ENCODE results near the gene FARSB. TPM values are rescaled to one million over a fixed set of nuclear protein-coding genes. Genes with fewer than 3 reads are reported as not detected.

Gene FARSB
- total and polyA plus RNA-seq, 2 experiments from 2014 or later, result 12.9 to 15.0 TPM

DNA sequence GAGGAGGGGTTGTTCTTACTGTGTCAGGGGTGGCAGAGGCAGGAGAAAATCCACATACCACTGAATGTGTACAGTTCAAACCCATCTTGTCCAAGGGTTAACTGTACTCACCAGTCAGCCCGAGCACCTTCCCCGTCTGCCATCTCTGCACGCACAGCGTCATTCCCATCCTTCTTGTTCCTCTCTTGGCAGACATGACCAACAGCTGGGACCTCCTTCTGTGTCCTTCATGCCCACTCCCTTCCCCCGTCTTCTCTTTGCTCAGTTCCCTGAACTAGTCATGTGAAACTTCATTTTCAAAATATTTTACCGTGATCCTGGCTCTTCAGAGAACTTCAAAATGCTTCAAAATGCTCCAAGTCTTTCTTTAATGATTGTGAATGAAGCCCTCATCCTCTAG, 92.0 kb downstream of the FARSB start:
- Histone ChIP-seq H3K27me3 (no peaks in the 10 kb centered on the region), H4K20me1 (ENCODE audit: insufficient read depth, poor library complexity, severe bottlenecking) (no peaks in the 10 kb centered on the region), H3K27ac (no peak overlapping the region), H3K4me3 (no peak overlapping the region), H3K79me2 (no peaks in the 10 kb centered on the region), H3K4me2 (no peak overlapping the region), H3K9me3 (ENCODE audit: low read depth) (no peaks in the 10 kb centered on the region), H3K36me3 (replicated peaks; ENCODE audit: insufficient read depth, low read depth) (no peaks in the 10 kb centered on the region), H3K9me2 (replicated peaks; ENCODE audit: insufficient read depth) (no peaks in the 10 kb centered on the region), H3K4me1 (ENCODE audit: insufficient read depth) (no peaks in the 10 kb centered on the region), H2AFZ (no peak overlapping the region)
- TF ChIP-seq EZH2phosphoT487 (IDR thresholded peaks at IDR 0.05; ENCODE audit: low read depth, severe bottlenecking, unreplicated experiment) (no peak), CTCF (IDR thresholded peaks at IDR 0.05; ENCODE audit: poor library complexity) (no peak), EZH2 (IDR thresholded peaks at IDR 0.05; ENCODE audit: borderline replicate concordance) (no peak)
- 93% methylated on average over 6 of the region's 6 CpGs for WGBS (ENCODE audit: low lambda C conversion rate, missing lambda C conversion rate)
- no peak for DNase-seq (ENCODE audit: low spot score)

DNA sequence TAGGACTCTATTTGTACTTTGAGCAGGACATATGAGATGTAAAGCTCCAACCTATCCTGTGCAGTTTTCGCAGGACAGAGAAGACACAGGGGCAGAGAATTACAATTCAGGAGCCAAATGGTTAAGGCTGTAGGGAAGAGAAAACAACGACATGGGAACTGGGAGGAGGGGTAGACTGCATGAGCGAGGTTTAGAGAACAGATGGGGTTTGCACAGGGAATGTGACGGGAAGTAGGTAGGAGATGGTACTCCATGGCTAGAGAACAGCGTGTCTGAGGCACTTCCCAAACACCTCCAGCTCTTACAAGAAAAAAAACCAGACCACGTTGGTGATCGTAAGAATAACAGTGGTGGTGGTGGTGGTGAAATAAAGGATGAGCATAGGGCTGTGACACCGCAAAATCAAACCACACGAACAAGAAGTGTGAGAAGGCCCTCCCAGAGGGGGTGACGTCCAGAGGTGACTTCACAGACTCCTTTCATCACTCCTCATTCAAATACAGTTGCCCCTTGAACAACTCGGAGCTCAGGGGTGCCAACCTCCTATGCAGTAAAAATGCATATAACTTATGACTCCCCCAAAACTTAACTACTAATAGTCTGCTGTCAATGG, 92.7 kb downstream of the FARSB start:
- Histone ChIP-seq H3K4me1 (ENCODE audit: insufficient read depth) (no peaks in the 10 kb centered on the region), H3K27ac (no peak overlapping the region), H3K4me3 (no peak overlapping the region), H3K9me2 (replicated peaks; ENCODE audit: insufficient read depth) (no peaks in the 10 kb centered on the region), H4K20me1 (ENCODE audit: insufficient read depth, poor library complexity, severe bottlenecking) (no peaks in the 10 kb centered on the region), H3K36me3 (replicated peaks; ENCODE audit: insufficient read depth, low read depth) (no peaks in the 10 kb centered on the region), H3K4me2 (no peak overlapping the region), H3K27me3 (no peaks in the 10 kb centered on the region), H2AFZ (no peak overlapping the region), H3K79me2 (no peaks in the 10 kb centered on the region), H3K9me3 (ENCODE audit: low read depth) (no peaks in the 10 kb centered on the region)
- no peak for TF ChIP-seq EZH2phosphoT487 (IDR thresholded peaks at IDR 0.05; ENCODE audit: low read depth, severe bottlenecking, unreplicated experiment)
- TF ChIP-seq CTCF (IDR thresholded peaks at IDR 0.05; ENCODE audit: poor library complexity), result no peak
- no peak for TF ChIP-seq EZH2 (IDR thresholded peaks at IDR 0.05; ENCODE audit: borderline replicate concordance)
- DNase-seq (ENCODE audit: low spot score), result no peak
- WGBS (ENCODE audit: low lambda C conversion rate, missing lambda C conversion rate), result 71% methylated on average over 11 of the region's 11 CpGs

- no peak overlapping the region for H2AFZ ChIP-seq
- H3K9me2 ChIP-seq (replicated peaks; ENCODE audit: insufficient read depth), result no peaks in the 10 kb centered on the region
- TF ChIP-seq CTCF (IDR thresholded peaks at IDR 0.05; ENCODE audit: poor library complexity) (peak; percentile 70), EZH2 (IDR thresholded peaks at IDR 0.05; ENCODE audit: borderline replicate concordance) (no peak)
- H4K20me1 ChIP-seq (ENCODE audit: insufficient read depth, poor library complexity, severe bottlenecking), result no peaks in the 10 kb centered on the region
- H3K4me2 ChIP-seq, result no peak overlapping the region
- H3K4me1 ChIP-seq (ENCODE audit: insufficient read depth), result no peaks in the 10 kb centered on the region
- no peak overlapping the region for H3K27ac ChIP-seq
- WGBS (ENCODE audit: low lambda C conversion rate, missing lambda C conversion rate), result 60% methylated on average over 6 of the region's 6 CpGs
- H3K27me3 ChIP-seq, result peaks cover 6% of the 10 kb centered on the region
- H3K4me3 ChIP-seq, result no peak overlapping the region
- H3K9me3 ChIP-seq (ENCODE audit: low read depth), result no peaks in the 10 kb centered on the region
- no peaks in the 10 kb centered on the region for H3K36me3 ChIP-seq (replicated peaks; ENCODE audit: insufficient read depth, low read depth)
- H3K79me2 ChIP-seq, result no peaks in the 10 kb centered on the region
- DNase-seq (ENCODE audit: low spot score), result peak; percentile 77
Observed at GRCh38 chr2:222561817-222562645, 93.9 kb downstream of the FARSB start.
